ENCODE measurements around the gene RAPGEFL1.
"Not testable (repeated sequence)": the region's sequence is repeated elsewhere in the genome, so short reads cannot be mapped to it uniquely, and the experiment has no call there.

Gene RAPGEFL1

DNA sequence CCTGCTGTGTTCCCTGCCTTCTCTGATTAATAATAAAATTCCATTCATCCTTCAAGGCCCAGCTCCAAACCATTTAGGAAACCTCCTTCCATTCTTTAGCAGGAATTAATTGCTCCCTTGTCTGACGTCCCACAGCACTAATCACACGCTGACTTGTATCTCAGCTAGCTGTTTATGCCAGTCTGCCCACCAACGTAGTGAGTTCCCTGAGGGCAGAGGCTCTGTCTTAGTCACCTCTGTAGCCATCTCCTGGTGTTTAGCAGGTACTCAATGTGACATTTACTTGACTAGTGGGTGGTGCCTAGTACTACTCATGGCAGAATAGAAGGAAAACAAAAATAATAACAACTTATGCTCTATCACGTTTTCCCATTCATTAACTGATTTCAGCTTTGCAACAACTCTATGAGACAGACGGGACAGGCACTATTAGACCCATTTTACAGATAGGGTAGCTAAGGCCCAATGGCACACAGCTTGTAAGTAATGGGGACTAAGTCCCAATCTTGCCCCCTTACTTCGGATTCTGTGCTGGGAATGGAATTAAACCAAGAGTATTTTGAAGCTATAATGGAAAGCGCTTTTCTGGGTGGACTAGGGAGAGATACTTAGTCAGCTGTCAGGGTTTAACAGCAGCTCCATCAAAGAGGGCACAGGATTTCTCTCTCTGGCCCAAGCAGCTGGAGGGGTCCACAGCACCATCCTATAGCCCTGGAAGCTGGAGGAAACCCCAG is 40.9 kb downstream of the RAPGEFL1 start:
- no peak for DNase-seq

DNA sequence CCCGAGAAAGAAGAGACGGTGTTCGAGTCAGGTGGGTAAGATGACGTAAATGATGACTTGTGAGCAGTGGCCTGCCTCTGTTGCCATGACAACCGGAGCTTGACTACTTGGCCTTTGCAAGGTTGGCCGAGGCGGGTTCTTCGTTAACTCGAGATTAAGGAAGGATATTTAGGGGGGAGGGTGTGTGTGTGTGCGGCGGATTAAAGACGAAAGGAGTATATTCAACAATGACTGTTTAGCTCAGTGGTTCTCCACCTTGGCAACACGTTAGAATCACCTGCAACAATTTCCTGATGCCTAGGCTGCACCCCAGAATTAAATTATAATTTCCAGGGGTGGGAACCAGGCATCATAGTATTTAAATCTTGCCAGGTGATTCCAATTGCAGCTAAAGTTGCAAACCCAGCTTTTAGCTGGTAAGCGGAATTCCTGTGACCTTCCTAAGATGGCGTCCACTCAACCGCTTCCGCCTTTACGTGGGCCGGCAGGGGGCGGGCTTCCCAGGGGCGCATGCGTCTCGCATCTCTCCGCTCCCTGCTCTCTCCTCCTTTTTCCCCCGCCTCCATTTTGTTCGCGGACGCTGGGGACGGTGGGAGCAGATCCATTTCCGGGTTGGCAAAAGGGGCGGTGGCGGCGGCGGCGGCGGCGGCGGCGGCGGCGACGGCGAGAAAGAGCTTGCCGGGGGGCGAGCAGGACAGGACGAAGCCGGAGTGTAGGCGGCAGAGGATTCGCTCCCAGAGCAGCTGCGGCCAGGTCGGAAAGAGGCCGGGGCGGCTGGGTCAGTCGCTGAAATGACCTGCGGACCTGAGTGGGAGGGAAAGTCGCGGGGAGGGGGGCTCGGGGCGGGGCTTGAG is 41.7 kb downstream of the RAPGEFL1 start, which contains the start of gene WIPF2:
Gene WIPF2 (plus strand): TSS at position 565 of the 854 bp plus-strand sequence. CDS start 37,156 bp downstream, outside the sequence.
- peak; percentile 97 to 98 for DNase-seq

DNA sequence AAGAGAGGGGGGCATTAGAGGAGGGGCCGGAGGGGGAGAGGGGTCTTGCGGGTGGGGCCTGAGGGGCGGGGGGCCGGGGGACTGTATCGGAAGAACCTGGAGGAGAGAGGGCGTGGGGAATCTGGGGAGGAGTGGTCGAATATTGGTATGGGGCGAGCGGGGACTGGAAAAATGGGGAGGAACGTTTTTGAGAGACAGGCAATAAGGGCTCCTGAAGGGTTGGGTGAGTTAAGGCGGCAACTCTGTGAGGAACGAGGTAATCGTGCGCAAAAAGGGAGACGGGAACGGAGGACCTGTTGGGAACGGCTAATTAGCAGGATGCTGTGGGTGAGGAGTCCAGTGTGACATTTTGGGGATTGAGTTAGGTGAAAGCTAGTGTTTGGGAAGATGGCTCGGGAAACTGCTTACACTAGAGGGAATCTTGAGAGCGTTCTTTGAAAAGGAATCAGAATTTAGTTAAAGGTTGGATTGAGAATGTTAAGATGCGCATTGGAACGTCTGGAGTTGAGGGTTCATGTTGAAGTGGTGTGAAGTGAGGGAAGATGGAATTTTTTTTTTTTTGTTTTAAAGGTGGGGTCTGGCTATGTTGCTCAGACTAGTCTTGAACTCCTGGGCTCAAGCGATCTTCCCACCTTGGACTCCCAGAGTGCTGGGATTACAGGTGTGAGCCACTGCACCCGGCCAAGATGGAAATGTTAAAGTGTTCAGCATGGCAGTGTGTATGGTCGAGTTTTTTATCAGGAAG is 42.5 kb downstream of the RAPGEFL1 start:
- DNase-seq, result peak; percentile 32 to 36

- no peak for DNase-seq
Measured at GRCh38 chr17:40224718-40225550, 47.7 kb downstream of the RAPGEFL1 start.

DNA sequence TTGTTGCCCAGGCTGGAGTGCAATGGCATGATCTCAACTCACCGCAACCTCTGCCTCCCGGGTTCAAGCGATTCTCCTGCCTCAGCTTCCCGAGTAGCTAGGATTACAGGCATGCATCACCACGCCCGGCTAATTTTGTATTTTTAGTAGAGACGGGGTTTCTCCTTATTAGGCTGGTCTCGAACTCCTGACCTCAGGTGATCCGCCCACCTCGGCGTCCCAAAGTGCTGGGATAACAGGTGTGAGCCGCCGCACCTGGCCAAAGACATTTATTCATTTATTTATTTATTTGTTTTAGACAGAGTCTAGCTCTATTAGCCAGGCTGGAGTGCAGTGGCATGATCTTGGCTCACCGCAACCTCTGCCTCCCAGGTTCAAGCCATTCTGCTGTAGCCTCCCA is 51.9 kb downstream of the RAPGEFL1 start:
- DNase-seq, result not testable (repeated sequence)

DNA sequence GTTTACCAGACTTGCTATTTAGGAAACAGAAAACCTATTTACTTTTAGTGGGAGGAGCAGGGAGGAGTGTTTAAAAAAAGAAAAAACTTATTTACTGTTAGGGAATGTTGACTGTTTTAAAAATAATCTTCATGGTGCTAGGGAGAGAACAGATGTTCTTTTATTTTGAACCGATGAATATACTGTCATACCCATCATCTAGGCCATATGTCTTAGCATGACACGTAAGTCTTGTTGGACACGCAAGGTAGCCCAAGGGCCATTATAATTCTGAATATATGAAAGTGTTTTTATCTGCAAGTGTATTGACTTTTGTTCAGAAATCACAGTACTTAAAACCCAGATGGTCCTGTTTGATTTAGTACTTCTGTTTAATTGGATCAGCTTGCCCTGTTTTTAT is 53.4 kb downstream of the RAPGEFL1 start:
- DNase-seq, result no peak

DNA sequence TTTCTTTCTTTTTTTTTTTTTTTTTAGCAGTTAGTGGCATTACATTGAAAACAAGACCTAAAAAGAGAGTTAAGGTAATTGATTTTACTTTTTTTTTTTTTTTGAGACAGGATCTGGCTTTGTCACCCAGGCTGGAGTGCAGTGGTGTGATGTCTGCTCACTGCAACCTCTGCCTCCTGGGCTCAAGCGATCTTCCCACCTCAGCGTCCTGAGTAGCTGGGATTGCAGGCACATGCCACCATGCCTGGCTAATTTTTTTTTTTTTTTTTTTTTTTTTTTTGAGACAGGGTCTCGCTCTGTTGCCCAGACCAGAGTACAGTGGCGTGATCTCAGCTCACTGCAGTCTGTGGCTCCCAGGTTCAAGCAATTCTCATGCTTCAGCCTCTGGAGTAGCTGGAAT is 54.7 kb downstream of the RAPGEFL1 start:
- not testable (repeated sequence) for DNase-seq

- no peak for DNase-seq
Measured at GRCh38 chr17:40241252-40241834, 64.1 kb downstream of the RAPGEFL1 start.

DNA sequence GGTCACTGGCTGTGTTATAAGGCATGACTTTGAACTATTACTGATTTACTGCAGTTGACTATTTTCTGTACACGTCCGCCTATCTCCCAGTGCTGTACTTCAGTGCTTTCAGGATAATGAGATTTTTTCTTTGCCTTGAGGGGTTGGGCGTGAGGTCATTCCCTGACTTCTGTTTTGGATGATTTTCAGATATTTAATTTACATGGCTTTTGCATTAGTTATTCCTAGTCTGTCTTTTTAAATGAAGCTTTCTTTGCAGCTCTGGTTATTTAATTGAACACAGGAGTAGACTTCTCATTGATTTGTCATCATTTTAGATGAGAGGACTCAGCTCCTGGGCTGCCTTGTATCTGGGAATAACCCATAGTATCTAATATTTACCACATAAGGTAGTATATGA is 65.5 kb downstream of the RAPGEFL1 start:
- no peak for DNase-seq

DNA sequence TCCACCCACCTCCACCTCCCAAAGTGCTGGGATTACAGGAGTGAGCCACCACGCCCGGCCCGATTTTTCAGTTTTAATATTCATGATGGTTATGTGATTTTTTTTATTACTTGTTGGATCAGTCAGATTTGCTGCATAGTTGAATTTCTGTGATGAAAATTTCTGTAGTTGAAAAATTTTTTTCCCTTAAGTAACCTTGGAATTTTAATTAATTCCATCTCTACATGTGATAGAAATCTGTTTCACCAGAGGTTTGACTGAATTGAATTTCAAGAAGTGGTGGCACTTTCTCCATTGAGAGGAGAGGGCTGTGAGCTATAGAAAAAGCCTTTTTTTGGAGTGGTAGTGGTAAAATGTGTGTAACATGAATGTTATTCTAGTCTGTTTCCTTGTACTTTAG is 66.5 kb downstream of the RAPGEFL1 start:
- DNase-seq, result no peak

- DNase-seq, result no peak
Measured at GRCh38 chr17:40244255-40244654, 67.0 kb downstream of the RAPGEFL1 start.

Data from AML-193 (cell line).